Lung (tissue), 12 donors: ENCODE measurements around the gene SLC35F4. TPM values are rescaled to one million over a fixed set of nuclear protein-coding genes. Genes with fewer than 3 reads are reported as not detected.

Experiments
- ATAC-seq: fragments of 200-7000 bp; cut with Tn5 transposase; one replicate; pipeline ENCODE4 v1.9.1; 2020; ENCODE audit warnings: moderate number of reproducible peaks; ENCODE audit not compliant: insufficient read depth, low FRiP score
- DNase-seq, 3 donors: peaks; one replicate each; pipeline ENCODE4 v3.0.0-alpha.2; 2013 to 2017
- H3K27ac ChIP-seq, 2 donors: one replicate each; pipeline ENCODE4 v1.5.1; 2013; ENCODE audit warnings: mild to moderate bottlenecking in 2 of 2, moderate library complexity in 2 of 2, control low read depth in 1 of 2, inconsistent platforms in 1 of 2, low read depth in 1 of 2, low read length in 1 of 2
- H3K27me3 ChIP-seq, 3 donors: one replicate each; pipeline ENCODE4 v1.5.1; 2013; ENCODE audit warnings: low read length in 2 of 3; ENCODE audit not compliant: control insufficient read depth in 3 of 3, insufficient read depth in 3 of 3
- H3K36me3 ChIP-seq, 4 donors: one replicate each; pipeline ENCODE4 v1.5.1; 2013; ENCODE audit warnings: low read length in 4 of 4, mild to moderate bottlenecking in 1 of 4, moderate library complexity in 1 of 4; ENCODE audit not compliant: control insufficient read depth in 4 of 4, insufficient read depth in 4 of 4
- H3K4me1 ChIP-seq, 5 donors: one replicate each; pipeline ENCODE4 v1.5.1; 2013; ENCODE audit warnings: low read length in 5 of 5, mild to moderate bottlenecking in 2 of 5, moderate library complexity in 1 of 5; ENCODE audit not compliant: control insufficient read depth in 5 of 5, insufficient read depth in 5 of 5
- H3K4me3 ChIP-seq: one replicate; pipeline ENCODE4 v1.5.1; 2013; ENCODE audit warnings: mild to moderate bottlenecking, control low read depth, moderate library complexity
- H3K9ac ChIP-seq, 2 donors: one replicate each; pipeline ENCODE4 v1.5.1; 2013; ENCODE audit warnings: low read length in 2 of 2, control low read depth in 1 of 2; ENCODE audit not compliant: insufficient read depth in 1 of 2
- H3K9me3 ChIP-seq, 4 donors: one replicate each; pipeline ENCODE4 v1.5.1; 2013; ENCODE audit warnings: low read length in 3 of 4, mild to moderate bottlenecking in 1 of 4, moderate library complexity in 1 of 4; ENCODE audit not compliant: control insufficient read depth in 4 of 4, insufficient read depth in 3 of 4
- WGBS, 2 donors: extraction: QIAGEN DNeasy Blood & Tissue Kit; methylation state at CpG; one replicate each; pipeline ENCODE4 v1.1.7; 2013; 5-methylcytosine and 5-hydroxymethylcytosine counted together
- polyA plus RNA-seq, 2 donors: library from polyadenylated mRNA; stranded (reverse); fragments of 200-250 nt; gene quantifications; one replicate each; pipeline ENCODE4 v1.2.1, GENCODE V29; 2013
- total RNA-seq, 2 donors: library from RNA; depleted of rRNA in 1 of 2; stranded (reverse); fragments of >200 nt in 1 of 2; gene quantifications; one replicate each; pipeline ENCODE4 v1.2.1, GENCODE V29; 2014 to 2021
- TF ChIP-seq, protein P1 (sequence below): IDR thresholded peaks from 2 replicates; pipeline ENCODE4 v1.5.1; 2012; ENCODE audit warnings: mild to moderate bottlenecking; ENCODE audit errors: control extremely low read depth, extremely low read depth
- donor health status: control.
- donor health status: control.
- donor health status: Bipolar disorder and iron deficiency.
- donor health status: healthy.
- donor health status: DM: yes; HTN: yes; CAD: no.

The SLC35F4 gene
- total and polyA plus RNA-seq, 4 donors = not detected

- no peaks in the 10 kb centered on the region for H3K4me1 ChIP-seq
- H3K27me3 ChIP-seq = no peaks in the 10 kb centered on the region
- ATAC-seq (no peak), DNase-seq (no peak)
- no peak overlapping the region for H3K27ac ChIP-seq
- H3K36me3 ChIP-seq = no peaks in the 10 kb centered on the region
- no peak overlapping the region for H3K4me3 ChIP-seq
- no peaks in the 10 kb centered on the region for H3K9me3 ChIP-seq
- 73 to 84% methylated on average over 2 of the region's 2 CpGs for WGBS, 2 donors
- TF ChIP-seq, protein P1, sequence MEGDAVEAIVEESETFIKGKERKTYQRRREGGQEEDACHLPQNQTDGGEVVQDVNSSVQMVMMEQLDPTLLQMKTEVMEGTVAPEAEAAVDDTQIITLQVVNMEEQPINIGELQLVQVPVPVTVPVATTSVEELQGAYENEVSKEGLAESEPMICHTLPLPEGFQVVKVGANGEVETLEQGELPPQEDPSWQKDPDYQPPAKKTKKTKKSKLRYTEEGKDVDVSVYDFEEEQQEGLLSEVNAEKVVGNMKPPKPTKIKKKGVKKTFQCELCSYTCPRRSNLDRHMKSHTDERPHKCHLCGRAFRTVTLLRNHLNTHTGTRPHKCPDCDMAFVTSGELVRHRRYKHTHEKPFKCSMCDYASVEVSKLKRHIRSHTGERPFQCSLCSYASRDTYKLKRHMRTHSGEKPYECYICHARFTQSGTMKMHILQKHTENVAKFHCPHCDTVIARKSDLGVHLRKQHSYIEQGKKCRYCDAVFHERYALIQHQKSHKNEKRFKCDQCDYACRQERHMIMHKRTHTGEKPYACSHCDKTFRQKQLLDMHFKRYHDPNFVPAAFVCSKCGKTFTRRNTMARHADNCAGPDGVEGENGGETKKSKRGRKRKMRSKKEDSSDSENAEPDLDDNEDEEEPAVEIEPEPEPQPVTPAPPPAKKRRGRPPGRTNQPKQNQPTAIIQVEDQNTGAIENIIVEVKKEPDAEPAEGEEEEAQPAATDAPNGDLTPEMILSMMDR = no peak
- no peak overlapping the region for H3K9ac ChIP-seq
Measured at GRCh38 chr14:57812741-57813140, 53.2 kb downstream of the SLC35F4 start.

- ATAC-seq = no peak
- DNase-seq = no peak
- Histone ChIP-seq H3K36me3 (no peaks in the 10 kb centered on the region), H3K9me3 (no peaks in the 10 kb centered on the region), H3K4me1 (no peaks in the 10 kb centered on the region), H3K27me3 (no peaks in the 10 kb centered on the region), H3K4me3 (no peak overlapping the region), H3K27ac (no peak overlapping the region), H3K9ac (no peak overlapping the region)
- 58 to 60% methylated on average over 2 of the region's 2 CpGs for WGBS, 2 donors
- TF ChIP-seq, protein P1 = no peak
Measured at GRCh38 chr14:57811998-57812546, 53.8 kb downstream of the SLC35F4 start.

DNA sequence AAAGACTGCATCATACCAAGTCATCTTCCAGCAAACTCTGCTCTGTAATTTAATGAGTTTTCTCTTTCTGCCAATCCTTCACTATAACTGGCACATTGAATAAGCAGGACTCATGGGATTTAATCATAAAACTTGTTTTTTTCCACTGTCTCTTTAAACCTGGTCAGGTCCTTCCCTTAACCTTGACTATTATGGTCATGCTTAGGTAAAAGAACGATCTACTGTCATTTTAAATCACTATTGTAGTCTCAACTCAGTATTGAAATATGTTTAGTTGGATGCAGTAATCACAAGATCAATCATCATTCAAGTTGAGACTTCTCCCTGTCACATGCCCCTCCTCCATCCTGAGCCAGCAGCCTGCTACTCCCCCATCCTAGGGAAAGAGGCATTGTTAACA is 56.1 kb downstream of the SLC35F4 start:
- Histone ChIP-seq H3K36me3 (no peaks in the 10 kb centered on the region), H3K9me3 (no peaks in the 10 kb centered on the region), H3K4me3 (no peak overlapping the region), H3K27me3 (no peaks in the 10 kb centered on the region), H3K27ac (no peak overlapping the region), H3K4me1 (no peaks in the 10 kb centered on the region), H3K9ac (no peak overlapping the region)
- 56 to 59% methylated on average over 1 of the region's 1 CpG for WGBS, 2 donors
- TF ChIP-seq, protein P1 = no peak
- ATAC-seq (no peak), DNase-seq (no peak)

DNA sequence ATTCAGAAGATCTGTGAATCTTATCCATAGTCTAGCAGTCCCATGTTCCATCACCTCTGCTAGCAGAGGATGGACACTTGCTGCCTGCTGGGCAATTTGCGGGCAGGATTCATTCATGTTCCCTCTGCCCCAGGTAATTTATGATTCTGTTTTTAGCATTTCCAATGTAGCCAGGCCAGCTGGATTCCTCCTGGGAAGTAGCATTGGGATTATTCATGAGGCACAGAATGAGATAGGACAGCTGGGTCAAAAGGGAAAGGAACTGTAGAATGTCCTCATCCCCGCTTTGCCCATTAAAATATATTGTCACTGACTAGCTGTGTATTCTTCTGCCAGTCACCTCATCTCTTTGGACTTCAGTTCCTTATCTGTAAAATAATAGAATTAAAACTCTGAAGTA is 68.7 kb downstream of the SLC35F4 start:
- H3K4me1 ChIP-seq = no peaks in the 10 kb centered on the region
- no peak overlapping the region for H3K4me3 ChIP-seq
- WGBS, 2 donors = 70 to 92% methylated on average over 2 of the region's 2 CpGs
- no peaks in the 10 kb centered on the region for H3K27me3 ChIP-seq
- H3K9me3 ChIP-seq = peaks cover 0 to 5% (median 0%) of the 10 kb centered on the region in 4 donors
- TF ChIP-seq, protein P1 = no peak
- ATAC-seq (no peak), DNase-seq (no peak)
- no peaks in the 10 kb centered on the region for H3K36me3 ChIP-seq
- no peak overlapping the region for H3K9ac ChIP-seq
- no peak overlapping the region for H3K27ac ChIP-seq
